Loucy (cell line): Measurements from ENCODE around the gene ADH1A.

Experiments
- CTCF ChIP-seq: fragments of 200-600 bp; sonication (generic); conservative IDR thresholded peaks from 2 replicates; pipeline ENCODE4 v1.5.1; 2014; ENCODE audit warnings: mild to moderate bottlenecking, antibody characterized with exemption, low read length
- EZH2phosphoT487 ChIP-seq: fragments of 200-600 bp; IDR thresholded peaks from 2 replicates; pipeline ENCODE4 v1.6.1; 2018; ENCODE audit warnings: antibody characterized with exemption, mild to moderate bottlenecking, moderate library complexity, borderline replicate concordance

GRCh38 chr4:99323756-99324155, 33.0 kb upstream of the ADH1A start:
- TF ChIP-seq EZH2phosphoT487 = no peak
- TF ChIP-seq CTCF = no peak
